ENCODE results near the gene DLL1. TPM values are rescaled to one million over a fixed set of nuclear protein-coding genes. Genes with fewer than 3 reads are reported as not detected.

The DLL1 gene
- total and polyA plus RNA-seq, 8 donors: 3.4 to 38.5 (median 5.8) TPM; not detected in 1

DNA sequence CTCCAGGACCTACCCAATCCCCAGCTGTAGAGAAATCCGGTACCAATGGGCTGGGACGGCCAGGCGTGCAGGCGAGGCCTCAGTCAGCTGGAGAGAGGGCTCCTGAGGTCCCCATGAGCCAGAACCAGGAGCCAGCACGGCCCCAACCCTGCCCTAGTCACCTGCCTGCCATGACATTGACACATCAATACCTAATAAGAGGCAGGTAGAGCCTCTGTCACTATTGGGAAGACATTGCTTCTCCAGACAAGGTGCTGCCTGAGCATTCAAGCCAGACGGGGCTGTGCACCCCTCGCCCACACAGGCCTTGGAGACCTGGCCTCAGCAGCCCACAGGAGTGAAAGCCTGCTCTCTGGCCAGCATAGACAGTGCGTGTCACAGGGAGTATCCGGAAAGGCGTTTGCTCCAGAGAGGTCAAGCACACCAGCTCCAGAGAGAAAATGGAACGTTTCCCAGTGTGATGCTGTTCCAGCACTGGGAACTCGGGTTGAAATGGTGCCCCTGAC, 3.5 kb downstream of the DLL1 start:
- Histone ChIP-seq H3K4me1 (peaks cover 52 to 65% (median 63%) of the 10 kb centered on the region in 4 donors), H3K9me3 (no peaks in the 10 kb centered on the region), H3K27me3 (peaks cover 6 to 80% (median 45%) of the 10 kb centered on the region in 3 donors), H3K4me3 (peak overlapping the region in 3 of 4 donors; percentile 3 to 88 (median 83)), H3K27ac (peak overlapping the region in 4 of 5 donors; percentile 9 to 87 (median 34)), H3K36me3 (peaks cover 6 to 38% (median 30%) of the 10 kb centered on the region in 4 donors)
- peak in 1 of 2 donors; percentile 21 for DNase-seq
- WGBS, 5 donors: 62 to 75% (median 69%) methylated on average over 11 to 12 of the region's 12 CpGs
- TF ChIP-seq POLR2AphosphoS5 (IDR thresholded peaks at IDR 0.05) (no peak), POLR2A (IDR thresholded peaks at IDR 0.05) (no peak), EP300 (IDR thresholded peaks at IDR 0.05) (no peak)
- TF ChIP-seq, protein P1, sequence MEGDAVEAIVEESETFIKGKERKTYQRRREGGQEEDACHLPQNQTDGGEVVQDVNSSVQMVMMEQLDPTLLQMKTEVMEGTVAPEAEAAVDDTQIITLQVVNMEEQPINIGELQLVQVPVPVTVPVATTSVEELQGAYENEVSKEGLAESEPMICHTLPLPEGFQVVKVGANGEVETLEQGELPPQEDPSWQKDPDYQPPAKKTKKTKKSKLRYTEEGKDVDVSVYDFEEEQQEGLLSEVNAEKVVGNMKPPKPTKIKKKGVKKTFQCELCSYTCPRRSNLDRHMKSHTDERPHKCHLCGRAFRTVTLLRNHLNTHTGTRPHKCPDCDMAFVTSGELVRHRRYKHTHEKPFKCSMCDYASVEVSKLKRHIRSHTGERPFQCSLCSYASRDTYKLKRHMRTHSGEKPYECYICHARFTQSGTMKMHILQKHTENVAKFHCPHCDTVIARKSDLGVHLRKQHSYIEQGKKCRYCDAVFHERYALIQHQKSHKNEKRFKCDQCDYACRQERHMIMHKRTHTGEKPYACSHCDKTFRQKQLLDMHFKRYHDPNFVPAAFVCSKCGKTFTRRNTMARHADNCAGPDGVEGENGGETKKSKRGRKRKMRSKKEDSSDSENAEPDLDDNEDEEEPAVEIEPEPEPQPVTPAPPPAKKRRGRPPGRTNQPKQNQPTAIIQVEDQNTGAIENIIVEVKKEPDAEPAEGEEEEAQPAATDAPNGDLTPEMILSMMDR (IDR thresholded peaks at IDR 0.05): no peak
- intact Hi-C loops (cut with DNase I; ENCODE audit: low total_unique reads): loop anchor here (10.0 kb wide), 1 partner anchor 453 kb away; no protein-coding TSS in a partner anchor

- Histone ChIP-seq H3K36me3 (peaks cover 7 to 43% (median 31%) of the 10 kb centered on the region in 4 donors), H3K9me3 (no peaks in the 10 kb centered on the region), H3K27ac (peak overlapping the region in 4 of 5 donors; percentile 5 to 87 (median 34)), H3K4me3 (peak overlapping the region in 3 of 4 donors; percentile 3 to 88 (median 83)), H3K27me3 (peaks cover 6 to 75% (median 40%) of the 10 kb centered on the region in 3 donors), H3K4me1 (peaks cover 47 to 60% (median 58%) of the 10 kb centered on the region in 4 donors)
- TF ChIP-seq, protein P1 (IDR thresholded peaks at IDR 0.05): no peak
- TF ChIP-seq POLR2AphosphoS5 (IDR thresholded peaks at IDR 0.05) (no peak), POLR2A (IDR thresholded peaks at IDR 0.05) (no peak)
- WGBS, 5 donors: 32 to 51% (median 45%) methylated on average over 2 of the region's 2 CpGs
- no peak for DNase-seq
- intact Hi-C loops (cut with DNase I; ENCODE audit: low total_unique reads): loop anchor here (10.0 kb wide), 1 partner anchor 452 kb away; no protein-coding TSS in a partner anchor
Observed at GRCh38 chr6:170286934-170287265, 4.0 kb downstream of the DLL1 start.

DNA sequence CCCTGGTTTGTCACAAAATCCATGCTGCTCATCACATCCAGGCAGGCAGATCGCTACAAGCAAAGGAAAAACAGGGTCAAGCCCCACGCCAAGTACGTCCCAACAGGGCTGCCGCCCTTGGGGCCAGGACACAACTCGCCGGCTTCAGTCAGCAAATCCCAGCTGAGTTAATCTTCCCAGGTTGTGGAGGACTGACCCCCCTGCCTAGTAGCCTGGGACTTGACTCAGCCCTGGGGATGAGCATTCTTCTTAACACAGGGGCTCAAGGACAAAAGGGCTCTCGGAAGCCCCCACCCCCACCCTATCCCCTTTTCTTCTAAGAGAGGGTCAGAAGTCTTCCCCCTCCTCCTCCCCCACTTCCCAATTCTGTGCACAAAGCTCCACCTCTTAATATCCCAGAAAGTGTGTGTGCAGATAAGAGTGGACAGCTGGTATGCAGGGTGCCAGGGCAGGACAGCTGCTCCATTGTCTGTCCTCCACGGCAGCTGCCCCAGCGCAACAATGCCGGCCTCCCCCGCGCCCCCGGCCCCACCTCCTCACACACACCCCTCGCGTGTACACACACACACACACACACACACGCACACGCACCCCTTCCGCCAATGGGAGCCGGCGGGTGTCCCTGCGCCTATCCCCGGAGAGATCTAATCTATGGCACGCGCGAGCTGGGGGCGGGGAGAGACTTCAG, 4.5 kb downstream of the DLL1 start:
- Histone ChIP-seq H3K4me1 (peaks cover 42 to 55% (median 52%) of the 10 kb centered on the region in 4 donors), H3K27me3 (peaks cover 3 to 70% (median 34%) of the 10 kb centered on the region in 3 donors), H3K36me3 (peaks cover 10 to 48% (median 31%) of the 10 kb centered on the region in 4 donors), H3K9me3 (no peaks in the 10 kb centered on the region), H3K27ac (peak overlapping the region in 3 of 5 donors; percentile 5 to 87 (median 44)), H3K4me3 (peak overlapping the region in 2 of 4 donors; percentile 83 to 88)
- intact Hi-C loops (cut with DNase I; ENCODE audit: low total_unique reads): loop anchor here (10.0 kb wide), 1 partner anchor 452 kb away; no protein-coding TSS in a partner anchor
- TF ChIP-seq POLR2AphosphoS5 (IDR thresholded peaks at IDR 0.05) (no peak), EP300 (IDR thresholded peaks at IDR 0.05) (no peak), POLR2A (IDR thresholded peaks at IDR 0.05) (no peak)
- TF ChIP-seq, protein P1 (IDR thresholded peaks at IDR 0.05): no peak
- 12 to 38% (median 27%) methylated on average over 20 to 26 of the region's 26 CpGs for WGBS, 5 donors
- peak; percentile 56 to 83 for DNase-seq

DNA sequence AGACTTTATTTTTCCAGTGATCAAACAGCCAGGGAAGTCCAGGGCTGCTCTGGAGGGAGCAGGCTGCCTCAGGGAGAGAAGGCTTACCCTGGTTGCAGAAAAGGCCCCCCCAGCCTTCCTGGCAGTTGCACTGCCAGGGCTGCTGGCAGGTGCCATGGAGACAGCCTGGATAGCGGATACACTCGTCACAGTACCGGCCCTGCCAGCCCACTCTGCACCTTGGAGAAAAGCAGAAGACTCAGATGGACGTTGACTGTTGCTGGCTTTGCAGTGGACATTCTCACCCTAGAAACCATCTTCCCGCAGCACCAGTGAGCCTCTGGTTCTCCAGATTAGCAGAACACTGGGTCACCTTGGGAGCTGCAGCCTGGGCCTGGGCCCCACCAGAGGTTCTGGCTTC, 5.4 kb downstream of the DLL1 start:
- peak in 1 of 2 donors; percentile 23 for DNase-seq
- intact Hi-C loops (cut with DNase I; ENCODE audit: low total_unique reads): loop anchor here (10.0 kb wide), 1 partner anchor 451 kb away; no protein-coding TSS in a partner anchor
- Histone ChIP-seq H3K36me3 (peaks cover 10 to 48% (median 31%) of the 10 kb centered on the region in 4 donors), H3K4me3 (no peak overlapping the region), H3K27ac (no peak overlapping the region), H3K9me3 (no peaks in the 10 kb centered on the region), H3K4me1 (peaks cover 39 to 55% (median 46%) of the 10 kb centered on the region in 4 donors), H3K27me3 (peaks cover 0 to 61% (median 30%) of the 10 kb centered on the region in 3 donors)
- no peak for TF ChIP-seq EP300 (IDR thresholded peaks at IDR 0.05)
- TF ChIP-seq POLR2A (IDR thresholded peaks at IDR 0.05): no peak
- TF ChIP-seq, protein P1 (IDR thresholded peaks at IDR 0.05): no peak
- TF ChIP-seq POLR2AphosphoS5 (IDR thresholded peaks at IDR 0.05): no peak
- WGBS, 5 donors: 71 to 82% (median 80%) methylated on average over 3 to 5 of the region's 5 CpGs

Measured in stomach (tissue), 9 donors.